Caco-2 (cell line): ENCODE data around the gene HESX1. TPM values are rescaled to one million over a fixed set of nuclear protein-coding genes. Genes with fewer than 3 reads are reported as not detected.

Experiments used
- BruUV-seq: library from RNA; stranded (reverse); fragments of 400-500 nt; replicated peaks from 2 replicates; lab custom pipeline; 2021; lab: Mats Ljungman, UMichigan
- CTCF ChIA-PET: fragments of 300-600 bp; sonication (Branson Sonifier 250); formaldehyde crosslinking; loops from one replicate; lab custom pipeline; 2022; ENCODE audit warnings: antibody characterized with exemption; lab: Charles Lee
- POLR2A ChIA-PET: fragments of 300-600 bp; sonication (Branson Sonifier 250); formaldehyde crosslinking; loops from one replicate; lab custom pipeline; 2022; ENCODE audit warnings: antibody characterized with exemption; lab: Charles Lee
- DNase-seq, 2 experiments: peaks; one replicate each; pipeline versions ENCODE4 v3.0.0 to v3.0.0-alpha.2; 2020 to 2022
- H3K27me3 ChIP-seq: replicated peaks from 2 replicates; pipeline ENCODE4 v1.6.0; 2011; ENCODE audit warnings: low read length; ENCODE audit not compliant: control insufficient read depth, insufficient read depth
- H3K36me3 ChIP-seq: 2 replicates; pipeline ENCODE4 v1.5.1; 2011; ENCODE audit warnings: low read length; ENCODE audit not compliant: control insufficient read depth, insufficient read depth
- H3K4me1 ChIP-seq: fragments of 250-450 bp; sonication (Bioruptor Pico); 2 replicates; pipeline ENCODE4 v1.5.1; 2020; ENCODE audit warnings: mild to moderate bottlenecking
- H3K4me3 ChIP-seq: 2 replicates; pipeline ENCODE4 v1.5.1; 2011; ENCODE audit warnings: low read depth, mild to moderate bottlenecking, control low read depth, low read length
- H3K9me3 ChIP-seq: fragments of 250-450 bp; sonication (Bioruptor Pico); 2 replicates; pipeline ENCODE4 v1.5.1; 2020; ENCODE audit warnings: mild to moderate bottlenecking, moderate library complexity
- H3K27ac Mint-ChIP-seq: one replicate; pipeline ENCODE4 v1.8.0; 2022; ENCODE audit warnings: mixed read lengths; ENCODE audit not compliant: unreplicated experiment
- H3K27me3 Mint-ChIP-seq: one replicate; pipeline ENCODE4 v1.8.0; 2022; ENCODE audit warnings: mixed read lengths; ENCODE audit not compliant: insufficient read depth, unreplicated experiment
- H3K36me3 Mint-ChIP-seq: one replicate; pipeline ENCODE4 v1.8.0; 2022; ENCODE audit warnings: mild to moderate bottlenecking, mixed read lengths; ENCODE audit not compliant: insufficient read depth, unreplicated experiment
- H3K4me1 Mint-ChIP-seq: one replicate; pipeline ENCODE4 v1.8.0; 2022; ENCODE audit warnings: low read depth, mixed read lengths; ENCODE audit not compliant: unreplicated experiment
- H3K4me3 Mint-ChIP-seq: one replicate; pipeline ENCODE4 v1.8.0; 2022; ENCODE audit warnings: mild to moderate bottlenecking, moderate library complexity, mixed read lengths; ENCODE audit not compliant: unreplicated experiment
- H3K9me3 Mint-ChIP-seq: one replicate; pipeline ENCODE4 v1.8.0; 2022; ENCODE audit warnings: mixed read lengths; ENCODE audit not compliant: unreplicated experiment
- intact Hi-C: fragments of 100-400 bp; cut with micrococcal nuclease; formaldehyde crosslinking; loops from one replicate; pipeline ENCODE4 v1.10.0; 2022; ENCODE audit not compliant: unreplicated experiment
- total RNA-seq: library from RNA; stranded (reverse); gene quantifications from 2 replicates; pipeline ENCODE4 v1.2.3, GENCODE V29; 2022
- TF ChIP-seq, protein P1 (sequence below), 2 experiments: fragments of 200-600 bp in 1 of 2; IDR thresholded peaks; 1 replicate in 1 of 2; 2 replicates in 1 of 2; pipeline versions ENCODE4 v1.5.1 to v1.8.0; 2011 to 2022; ENCODE audit warnings: antibody characterized with exemption in 1 of 2, control low read depth in 1 of 2, inconsistent platforms in 1 of 2, low read depth in 1 of 2, low read length in 1 of 2, mild to moderate bottlenecking in 1 of 2, moderate library complexity in 1 of 2; ENCODE audit not compliant: insufficient read depth in 1 of 2, severe bottlenecking in 1 of 2, unreplicated experiment in 1 of 2

The HESX1 gene
- total RNA-seq, 1 experiment from 2014 or later: 1.2 TPM

DNA sequence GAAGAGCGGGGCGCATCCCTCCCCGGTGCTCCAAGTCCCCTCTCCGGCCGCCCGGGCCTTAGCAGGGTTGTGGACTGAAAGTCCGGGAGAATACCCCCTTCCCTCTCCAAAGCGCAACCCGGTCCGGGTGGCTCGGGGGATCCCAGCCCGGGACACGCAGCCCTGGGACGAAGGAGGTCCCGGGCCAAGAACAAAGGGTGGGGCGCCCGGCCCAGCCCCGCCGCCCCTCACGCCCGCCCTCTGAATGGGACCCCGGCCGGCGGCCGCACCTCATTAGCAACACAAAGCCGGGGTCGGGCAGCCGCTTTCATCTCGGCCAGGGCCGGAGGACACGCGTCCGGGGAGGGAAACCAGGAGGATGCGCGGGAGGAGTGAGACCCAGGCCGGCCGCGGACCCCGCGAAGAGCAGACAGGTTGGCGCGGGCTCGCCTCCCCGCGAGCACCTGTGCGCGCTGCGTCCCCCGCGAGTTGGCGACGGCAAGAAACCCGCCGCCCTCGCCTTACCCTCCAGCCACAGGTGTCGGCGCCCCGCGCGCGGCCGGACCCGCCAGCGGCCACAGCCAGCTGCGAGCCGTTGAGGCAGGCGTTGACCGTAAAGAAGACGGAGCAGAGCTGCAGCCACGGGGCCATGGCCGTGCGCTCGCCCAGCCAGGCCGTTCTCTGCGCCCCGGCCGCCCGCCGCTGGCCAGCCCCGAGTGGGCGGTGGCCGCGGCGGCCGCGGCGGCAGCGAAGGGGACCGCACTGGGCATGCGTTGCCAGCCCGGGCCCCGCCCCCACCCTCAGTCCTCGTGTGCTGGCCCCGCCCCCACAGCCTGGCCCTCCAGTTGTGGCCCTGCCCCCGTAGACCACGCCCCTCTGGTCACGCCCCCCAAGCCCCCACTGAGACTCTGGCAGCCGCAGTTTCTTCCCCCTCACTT, 34.9 kb downstream of the HESX1 start, which contains the start of gene IL17RD:
Gene IL17RD, minus strand, starts transcription at position 697 of the 917 bp plus-strand sequence. Its CDS starts 67 bp downstream, at position 630.
- peak; percentile 81 for DNase-seq
- BruUV-seq: no TSS peak
- Mint-ChIP-seq H3K27ac (no peak within 1 kb of the TSS), H3K9me3 (no peaks in the 10 kb centered on the region), H3K4me1 (peaks cover 12% of the 10 kb centered on the region), H3K27me3 (no peaks in the 10 kb centered on the region), H3K4me3 (peak within 1 kb of the TSS; percentile 77), H3K36me3 (peaks cover 8% of the 10 kb centered on the region)
- TF ChIP-seq, protein P1, sequence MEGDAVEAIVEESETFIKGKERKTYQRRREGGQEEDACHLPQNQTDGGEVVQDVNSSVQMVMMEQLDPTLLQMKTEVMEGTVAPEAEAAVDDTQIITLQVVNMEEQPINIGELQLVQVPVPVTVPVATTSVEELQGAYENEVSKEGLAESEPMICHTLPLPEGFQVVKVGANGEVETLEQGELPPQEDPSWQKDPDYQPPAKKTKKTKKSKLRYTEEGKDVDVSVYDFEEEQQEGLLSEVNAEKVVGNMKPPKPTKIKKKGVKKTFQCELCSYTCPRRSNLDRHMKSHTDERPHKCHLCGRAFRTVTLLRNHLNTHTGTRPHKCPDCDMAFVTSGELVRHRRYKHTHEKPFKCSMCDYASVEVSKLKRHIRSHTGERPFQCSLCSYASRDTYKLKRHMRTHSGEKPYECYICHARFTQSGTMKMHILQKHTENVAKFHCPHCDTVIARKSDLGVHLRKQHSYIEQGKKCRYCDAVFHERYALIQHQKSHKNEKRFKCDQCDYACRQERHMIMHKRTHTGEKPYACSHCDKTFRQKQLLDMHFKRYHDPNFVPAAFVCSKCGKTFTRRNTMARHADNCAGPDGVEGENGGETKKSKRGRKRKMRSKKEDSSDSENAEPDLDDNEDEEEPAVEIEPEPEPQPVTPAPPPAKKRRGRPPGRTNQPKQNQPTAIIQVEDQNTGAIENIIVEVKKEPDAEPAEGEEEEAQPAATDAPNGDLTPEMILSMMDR (IDR thresholded peaks at IDR 0.05; ENCODE audit: insufficient read depth in 1 of 2, low read depth in 1 of 2, low read length in 1 of 2, severe bottlenecking in 1 of 2, unreplicated experiment in 1 of 2): no peak
- POLR2A ChIA-PET: no interaction called here
- Histone ChIP-seq H3K27me3 (no peaks in the 10 kb centered on the region), H3K4me3 (peak within 1 kb of the TSS; percentile 86), H3K36me3 (no peaks in the 10 kb centered on the region), H3K9me3 (no peaks in the 10 kb centered on the region), H3K4me1 (0 out of 2 replicates have a peak, but pooled peaks cover 6% of the 10 kb centered on the region)
- CTCF ChIA-PET: no interaction called here
- intact Hi-C loops: no loop called here

DNA sequence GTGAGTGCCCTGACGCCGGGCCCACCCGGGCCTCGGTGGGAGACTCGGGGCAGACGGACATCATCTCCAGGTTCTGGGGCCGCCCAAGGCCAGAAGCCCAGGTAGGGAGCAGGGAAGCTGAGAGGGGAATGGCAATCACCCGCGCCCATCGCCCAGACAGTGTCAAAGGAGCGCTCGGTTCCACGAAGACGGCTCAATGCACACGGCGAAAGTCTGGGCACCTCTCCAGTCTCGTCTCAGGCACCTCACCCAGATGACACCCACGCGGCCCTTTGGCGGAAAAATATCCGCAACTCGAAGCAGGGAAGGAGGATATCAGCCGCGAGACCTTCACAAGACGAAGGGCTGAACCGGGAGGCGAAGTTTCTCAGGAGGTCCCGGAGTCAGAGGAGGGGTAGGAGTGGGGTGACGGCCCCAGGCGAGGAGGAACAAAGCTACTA, 35.5 kb downstream of the HESX1 start:
- ChIA-PET POLR2A (no interaction called here), CTCF (no interaction called here)
- DNase-seq: no peak
- Histone ChIP-seq H3K36me3 (no peaks in the 10 kb centered on the region), H3K4me3 (peak overlapping the region; percentile 86), H3K4me1 (0 out of 2 replicates have a peak, but pooled peaks cover 6% of the 10 kb centered on the region), H3K27me3 (no peaks in the 10 kb centered on the region), H3K9me3 (no peaks in the 10 kb centered on the region)
- Mint-ChIP-seq H3K27me3 (no peaks in the 10 kb centered on the region), H3K4me1 (peaks cover 12% of the 10 kb centered on the region), H3K27ac (no peak overlapping the region), H3K4me3 (peak overlapping the region; percentile 77), H3K36me3 (peaks cover 8% of the 10 kb centered on the region), H3K9me3 (no peaks in the 10 kb centered on the region)
- no TSS peak for BruUV-seq
- TF ChIP-seq, protein P1 (IDR thresholded peaks at IDR 0.05; ENCODE audit: insufficient read depth in 1 of 2, low read depth in 1 of 2, low read length in 1 of 2, severe bottlenecking in 1 of 2, unreplicated experiment in 1 of 2): no peak
- intact Hi-C loops: no loop called here

DNA sequence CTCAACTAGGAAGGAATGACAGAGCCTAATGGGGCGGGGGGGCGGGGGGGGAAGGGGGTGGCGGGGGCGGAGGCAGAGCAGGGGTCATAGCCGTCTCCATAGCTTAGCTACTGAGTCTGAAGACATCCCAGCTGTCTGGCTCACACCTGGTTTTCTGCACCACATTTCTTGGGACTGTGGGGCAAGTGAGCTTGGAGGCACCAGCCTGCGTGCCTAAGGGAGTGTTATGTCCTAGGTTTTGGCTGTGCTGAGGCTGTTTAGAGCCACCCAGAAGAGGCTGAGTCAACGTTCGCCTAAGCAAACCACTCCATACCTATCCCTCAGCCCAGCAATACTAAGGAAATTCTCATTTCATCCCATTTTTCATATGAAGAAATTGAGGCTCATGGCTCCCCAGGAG, 36.0 kb downstream of the HESX1 start:
- CTCF ChIA-PET: no interaction called here
- H3K27ac Mint-ChIP-seq: no peak overlapping the region
- TF ChIP-seq, protein P1 (IDR thresholded peaks at IDR 0.05; ENCODE audit: insufficient read depth in 1 of 2, low read depth in 1 of 2, low read length in 1 of 2, severe bottlenecking in 1 of 2, unreplicated experiment in 1 of 2): no peak
- peaks cover 12% of the 10 kb centered on the region for H3K4me1 Mint-ChIP-seq
- POLR2A ChIA-PET: no interaction called here
- intact Hi-C loops: no loop called here
- BruUV-seq: no TSS peak
- H3K36me3 Mint-ChIP-seq: peaks cover 8% of the 10 kb centered on the region
- no peaks in the 10 kb centered on the region for H3K27me3 Mint-ChIP-seq
- H3K9me3 ChIP-seq: no peaks in the 10 kb centered on the region
- H3K4me3 Mint-ChIP-seq: peak overlapping the region; percentile 77
- H3K9me3 Mint-ChIP-seq: no peaks in the 10 kb centered on the region
- DNase-seq: no peak
- no peak overlapping the region for H3K4me3 ChIP-seq
- H3K4me1 ChIP-seq: 0 out of 2 replicates have a peak, but pooled peaks cover 6% of the 10 kb centered on the region
- H3K36me3 ChIP-seq: no peaks in the 10 kb centered on the region
- H3K27me3 ChIP-seq: no peaks in the 10 kb centered on the region
